ENCODE results near the gene RHOD.

GRCh38 chr11:67114275-67114896, 57.7 kb downstream of the RHOD start:
- TF ChIP-seq CTCF (IDR thresholded peaks at IDR 0.05) = no peak
- no peak for TF ChIP-seq POLR2AphosphoS5 (IDR thresholded peaks at IDR 0.05; ENCODE audit: low read depth, low read length)
